Astrocyte (in vitro differentiated cells and primary cell): ENCODE data around the gene UNC80. TPM values are rescaled to one million over a fixed set of nuclear protein-coding genes. Genes with fewer than 3 reads are reported as not detected.

Experiments
- DNase-seq: peaks from one replicate; pipeline ENCODE4 v3.0.0-alpha.2; 2010; ENCODE audit warnings: low read depth
- FAIRE-seq: peaks from 2 replicates; lab custom pipeline; 2011; peaks lifted over from hg19 to GRCh38; lab: Jason Lieb, UNC
- H2AFZ ChIP-seq: 2 replicates; pipeline ENCODE4 v1.6.0; 2012; ENCODE audit warnings: low read depth, low read length, inconsistent platforms
- H3K27ac ChIP-seq: 2 replicates; pipeline ENCODE4 v1.5.1; 2011; ENCODE audit warnings: low read depth, low read length, inconsistent platforms
- H3K27me3 ChIP-seq: 2 replicates; pipeline ENCODE4 v1.6.0; 2011; ENCODE audit warnings: low read length, inconsistent platforms; ENCODE audit not compliant: insufficient read depth
- H3K36me3 ChIP-seq: 2 replicates; pipeline ENCODE4 v1.5.1; 2011; ENCODE audit warnings: low read length, inconsistent platforms; ENCODE audit not compliant: insufficient read depth
- H3K4me1 ChIP-seq: 2 replicates; pipeline ENCODE4 v1.5.1; 2011; ENCODE audit warnings: low read length, inconsistent platforms; ENCODE audit not compliant: insufficient read depth
- H3K4me2 ChIP-seq: 2 replicates; pipeline ENCODE4 v1.6.0; 2012; ENCODE audit warnings: low read length, inconsistent platforms
- H3K4me3 ChIP-seq: 2 replicates; pipeline ENCODE4 v1.5.1; 2011; ENCODE audit warnings: low read depth, mild to moderate bottlenecking, low read length, inconsistent platforms; ENCODE audit not compliant: insufficient read depth
- H3K79me2 ChIP-seq: 2 replicates; pipeline ENCODE4 v1.6.0; 2012; ENCODE audit warnings: mild to moderate bottlenecking, low read length, inconsistent platforms; ENCODE audit not compliant: insufficient read depth
- H3K9ac ChIP-seq: 2 replicates; pipeline ENCODE4 v1.6.0; 2012; ENCODE audit warnings: mild to moderate bottlenecking, low read length, inconsistent platforms
- H3K9me3 ChIP-seq: 2 replicates; pipeline ENCODE4 v1.5.1; 2012; ENCODE audit warnings: low read depth, mild to moderate bottlenecking, low read length, inconsistent platforms; ENCODE audit not compliant: insufficient read depth
- H4K20me1 ChIP-seq: 2 replicates; pipeline ENCODE4 v1.6.0; 2012; ENCODE audit warnings: low read length, inconsistent platforms; ENCODE audit not compliant: insufficient read depth
- H3K27ac Mint-ChIP-seq: one replicate; pipeline ENCODE4 v1.8.0; 2021; ENCODE audit warnings: mild to moderate bottlenecking, mixed read lengths; ENCODE audit not compliant: unreplicated experiment
- H3K27me3 Mint-ChIP-seq: one replicate; pipeline ENCODE4 v1.8.0; 2021; ENCODE audit warnings: low read depth, mixed read lengths; ENCODE audit not compliant: unreplicated experiment
- H3K36me3 Mint-ChIP-seq: one replicate; pipeline ENCODE4 v1.8.0; 2021; ENCODE audit warnings: low read depth, mixed read lengths; ENCODE audit not compliant: unreplicated experiment
- H3K4me1 Mint-ChIP-seq: one replicate; pipeline ENCODE4 v1.8.0; 2021; ENCODE audit warnings: low read depth, mixed read lengths; ENCODE audit not compliant: unreplicated experiment
- H3K4me3 Mint-ChIP-seq: one replicate; pipeline ENCODE4 v1.8.0; 2021; ENCODE audit warnings: mild to moderate bottlenecking, moderate library complexity, mixed read lengths; ENCODE audit not compliant: unreplicated experiment
- H3K9me3 Mint-ChIP-seq: one replicate; pipeline ENCODE4 v1.8.0; 2021; ENCODE audit warnings: mild to moderate bottlenecking, mixed read lengths; ENCODE audit not compliant: unreplicated experiment
- CTCF ChIP-seq: IDR thresholded peaks from 2 replicates; pipeline ENCODE4 v1.5.1; 2011; ENCODE audit warnings: low read depth, mild to moderate bottlenecking, inconsistent platforms, low read length, moderate library complexity; ENCODE audit not compliant: insufficient read depth
- EZH2 ChIP-seq: IDR thresholded peaks from 2 replicates; pipeline ENCODE4 v1.6.1; 2012; ENCODE audit warnings: mild to moderate bottlenecking, low read length, inconsistent platforms; ENCODE audit not compliant: insufficient read depth
- total RNA-seq: library from RNA; stranded (reverse); gene quantifications from 2 replicates; pipeline ENCODE4 v1.2.1, GENCODE V29; 2021

The UNC80 gene
- total RNA-seq, 1 donor from 2014 or later, result 0.27 TPM

GRCh38 chr2:209929369-209929768, 157.7 kb downstream of the UNC80 start:
- Mint-ChIP-seq H3K4me3 (no peak overlapping the region), H3K36me3 (no peaks in the 10 kb centered on the region), H3K4me1 (peaks cover 6% of the 10 kb centered on the region), H3K9me3 (no peaks in the 10 kb centered on the region), H3K27me3 (no peaks in the 10 kb centered on the region), H3K27ac (no peak overlapping the region)
- H3K4me3 ChIP-seq, result no peak overlapping the region
- no peak for TF ChIP-seq EZH2
- TF ChIP-seq CTCF, result no peak
- no peak overlapping the region for H3K27ac ChIP-seq
- H3K9me3 ChIP-seq, result no peaks in the 10 kb centered on the region
- H3K4me2 ChIP-seq, result no peak overlapping the region
- H3K27me3 ChIP-seq, result no peaks in the 10 kb centered on the region
- no peaks in the 10 kb centered on the region for H4K20me1 ChIP-seq
- no peak overlapping the region for H3K9ac ChIP-seq
- no peaks in the 10 kb centered on the region for H3K79me2 ChIP-seq
- DNase-seq (no peak), FAIRE-seq (no peak)
- H2AFZ ChIP-seq, result no peak overlapping the region
- H3K4me1 ChIP-seq, result peaks cover 7% of the 10 kb centered on the region
- H3K36me3 ChIP-seq, result no peaks in the 10 kb centered on the region

GRCh38 chr2:209933499-209934483, 162.2 kb downstream of the UNC80 start:
- Mint-ChIP-seq H3K4me3 (no peak overlapping the region), H3K27ac (no peak overlapping the region), H3K27me3 (no peaks in the 10 kb centered on the region), H3K9me3 (no peaks in the 10 kb centered on the region), H3K4me1 (peaks cover 6% of the 10 kb centered on the region), H3K36me3 (no peaks in the 10 kb centered on the region)
- H3K27ac ChIP-seq, result peak overlapping the region; percentile 69
- H4K20me1 ChIP-seq, result no peaks in the 10 kb centered on the region
- H3K9ac ChIP-seq, result peak overlapping the region; percentile 63
- H3K4me3 ChIP-seq, result peak overlapping the region; percentile 58
- no peaks in the 10 kb centered on the region for H3K9me3 ChIP-seq
- H3K4me2 ChIP-seq, result peak overlapping the region; percentile 87
- peaks cover 7% of the 10 kb centered on the region for H3K4me1 ChIP-seq
- DNase-seq (peak; percentile 89), FAIRE-seq (peak; percentile 32)
- H3K79me2 ChIP-seq, result no peaks in the 10 kb centered on the region
- TF ChIP-seq EZH2 (no peak), CTCF (no peak)
- no peaks in the 10 kb centered on the region for H3K36me3 ChIP-seq
- no peaks in the 10 kb centered on the region for H3K27me3 ChIP-seq
- peak overlapping the region; percentile 70 for H2AFZ ChIP-seq
